PC-9 (cell line): ENCODE results near the gene FAM237A.

Experiments used
- EZH2 ChIP-seq: fragments of 200-600 bp; sonication (generic); IDR thresholded peaks from 2 replicates; pipeline ENCODE4 v1.8.0; 2017; ENCODE audit warnings: antibody characterized with exemption, low read depth
- TF ChIP-seq, protein P1 (sequence below): fragments of 200-600 bp; sonication (generic); conservative IDR thresholded peaks from 2 replicates; pipeline ENCODE4 v1.6.1; 2017; ENCODE audit warnings: mixed run types, antibody characterized with exemption, mild to moderate bottlenecking, moderate library complexity

DNA sequence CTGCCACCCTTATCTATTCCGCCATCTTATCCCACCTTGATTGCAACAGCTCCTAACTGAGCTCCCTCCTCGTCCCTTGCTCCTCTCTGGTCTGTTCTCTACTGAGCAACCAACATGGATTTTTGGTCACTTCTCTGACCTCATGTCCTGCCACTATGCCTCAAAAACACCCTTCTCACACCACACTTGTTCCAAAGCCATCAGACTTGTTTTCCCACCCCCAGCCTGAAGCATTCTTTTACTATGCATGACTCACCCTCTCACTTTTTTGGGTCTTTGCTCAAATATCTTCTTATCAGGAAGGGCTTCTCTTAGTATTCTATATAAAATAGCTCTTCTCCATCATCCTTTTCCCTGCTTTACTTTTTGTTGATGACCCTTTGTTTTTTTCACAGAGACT lies 2.7 kb upstream of the FAM237A start:
- TF ChIP-seq, protein P1, sequence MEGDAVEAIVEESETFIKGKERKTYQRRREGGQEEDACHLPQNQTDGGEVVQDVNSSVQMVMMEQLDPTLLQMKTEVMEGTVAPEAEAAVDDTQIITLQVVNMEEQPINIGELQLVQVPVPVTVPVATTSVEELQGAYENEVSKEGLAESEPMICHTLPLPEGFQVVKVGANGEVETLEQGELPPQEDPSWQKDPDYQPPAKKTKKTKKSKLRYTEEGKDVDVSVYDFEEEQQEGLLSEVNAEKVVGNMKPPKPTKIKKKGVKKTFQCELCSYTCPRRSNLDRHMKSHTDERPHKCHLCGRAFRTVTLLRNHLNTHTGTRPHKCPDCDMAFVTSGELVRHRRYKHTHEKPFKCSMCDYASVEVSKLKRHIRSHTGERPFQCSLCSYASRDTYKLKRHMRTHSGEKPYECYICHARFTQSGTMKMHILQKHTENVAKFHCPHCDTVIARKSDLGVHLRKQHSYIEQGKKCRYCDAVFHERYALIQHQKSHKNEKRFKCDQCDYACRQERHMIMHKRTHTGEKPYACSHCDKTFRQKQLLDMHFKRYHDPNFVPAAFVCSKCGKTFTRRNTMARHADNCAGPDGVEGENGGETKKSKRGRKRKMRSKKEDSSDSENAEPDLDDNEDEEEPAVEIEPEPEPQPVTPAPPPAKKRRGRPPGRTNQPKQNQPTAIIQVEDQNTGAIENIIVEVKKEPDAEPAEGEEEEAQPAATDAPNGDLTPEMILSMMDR = no peak
- TF ChIP-seq EZH2 = no peak
